ENCODE data around the gene IL27RA.

GRCh38 chr19:14086098-14086497, 54.5 kb downstream of the IL27RA start:
- TF ChIP-seq CTCF (IDR thresholded peaks at IDR 0.05) (no peak), POLR2A (IDR thresholded peaks at IDR 0.05) (no peak)

All from adrenal gland (tissue), 5 donors.